ENCODE results near the gene C1QL1.
"Not testable (repeated sequence)": the region's sequence is repeated elsewhere in the genome, so short reads cannot be mapped to it uniquely, and the experiment has no call there.

Gene C1QL1

GRCh38 chr17:44948315-44948795 is 19.7 kb downstream of the C1QL1 start:
- POLR2A ChIA-PET = no interaction called here
- CTCF ChIA-PET = interaction anchor here (1.7 kb wide), 1 partner anchor 27 kb away, joined by 9 read pairs; no protein-coding TSS in a partner anchor
- no peak for TF ChIP-seq CTCF (IDR thresholded peaks at IDR 0.05; ENCODE audit: insufficient read depth, low read length, missing control alignments)

GRCh38 chr17:44947461-44948314 is 20.4 kb downstream of the C1QL1 start, which contains the start of gene KIF18B:
KIF18B (minus strand) TSS chr17:44947773; CDS start chr17:44936344, 11,429 bp downstream.
- peak within 1 kb of the TSS; percentile 91 for H3K4me3 ChIP-seq (ENCODE audit: low read depth, low read length)
- CTCF ChIA-PET = no interaction called here
- POLR2A ChIA-PET = interaction anchor here (0.5 kb wide), 1 partner anchor 11 kb away, joined by 3 read pairs; no protein-coding TSS in a partner anchor
- no peak for TF ChIP-seq CTCF (IDR thresholded peaks at IDR 0.05; ENCODE audit: insufficient read depth, low read length, missing control alignments)
- peak; percentile 68 for DNase-seq (ENCODE audit: low read depth, low spot score)

More at GRCh38 chr17:44948315-44948795, 19.7 kb downstream of the C1QL1 start:
- DNase-seq (ENCODE audit: low read depth, low spot score) = no peak
- peak overlapping the region; percentile 91 for H3K4me3 ChIP-seq (ENCODE audit: low read depth, low read length)

GRCh38 chr17:44945652-44946051 is 22.5 kb downstream of the C1QL1 start:
- POLR2A ChIA-PET; H3K4me3 ChIP-seq (ENCODE audit: low read depth, low read length); DNase-seq (ENCODE audit: low read depth, low spot score): not testable (repeated sequence)
- CTCF ChIA-PET = interaction anchor here (1.4 to 1.9 kb wide), 2 partner anchors 16 to 25 kb away, joined by 4 to 5 read pairs; no protein-coding TSS in a partner anchor

- DNase-seq (ENCODE audit: low read depth, low spot score) = no peak
- ChIA-PET POLR2A (no interaction called here), CTCF (interaction anchor here (1.0 to 1.8 kb wide), 4 partner anchors 10 to 193 kb away, joined by 4 to 11 read pairs (median 6); partner anchors contain the start of gene ACBD4)
- no peak overlapping the region for H3K4me3 ChIP-seq (ENCODE audit: low read depth, low read length)
- no peak for TF ChIP-seq CTCF (IDR thresholded peaks at IDR 0.05; ENCODE audit: insufficient read depth, low read length, missing control alignments)
Measured at GRCh38 chr17:44942456-44942855, 25.6 kb downstream of the C1QL1 start.

GRCh38 chr17:44941712-44942331 is 26.3 kb downstream of the C1QL1 start:
- no peak for TF ChIP-seq CTCF (IDR thresholded peaks at IDR 0.05; ENCODE audit: insufficient read depth, low read length, missing control alignments)
- no peak for DNase-seq (ENCODE audit: low read depth, low spot score)
- CTCF ChIA-PET = interaction anchor here (1.0 to 1.8 kb wide), 4 partner anchors 10 to 193 kb away, joined by 4 to 11 read pairs (median 6); partner anchors contain the start of gene ACBD4
- H3K4me3 ChIP-seq (ENCODE audit: low read depth, low read length) = no peak overlapping the region
- POLR2A ChIA-PET = no interaction called here

GRCh38 chr17:44940768-44941167 is 27.3 kb downstream of the C1QL1 start:
- CTCF ChIA-PET = interaction anchor here (1.0 to 7.2 kb wide), 6 partner anchors 10 to 195 kb away, joined by 3 to 54 read pairs (median 6); partner anchors contain the start of gene ACBD4

More at GRCh38 chr17:44940768-44941167, 27.3 kb downstream of the C1QL1 start:
- POLR2A ChIA-PET = interaction anchor here (0.6 kb wide), 1 partner anchor 10 kb away, joined by 3 read pairs; no protein-coding TSS in a partner anchor
- TF ChIP-seq CTCF (IDR thresholded peaks at IDR 0.05; ENCODE audit: insufficient read depth, low read length, missing control alignments) = no peak
- DNase-seq (ENCODE audit: low read depth, low spot score) = no peak
- H3K4me3 ChIP-seq (ENCODE audit: low read depth, low read length) = no peak overlapping the region

Data from AG04449 (cell line).